Activated T-helper 17 cell treated with anti-CD3 and anti-CD28 coated beads, Interleukin-2, amount 50 U/mL, for 72 hours (primary cell): ENCODE measurements around the gene MPEG1. TPM values are rescaled to one million over a fixed set of nuclear protein-coding genes. Genes with fewer than 3 reads are reported as not detected.

Experiments used
- ATAC-seq: fragments of 150-1000 bp; cut with Tn5 transposase; replicated peaks from 2 replicates; pipeline ENCODE4 v1.10.0; 2021; ENCODE audit warnings: mild to moderate bottlenecking, moderate library complexity
- H3K27ac Mint-ChIP-seq: one replicate; pipeline ENCODE4 v1.8.0; 2022; ENCODE audit warnings: mixed read lengths
- H3K27me3 Mint-ChIP-seq: one replicate; pipeline ENCODE4 v1.8.0; 2022; ENCODE audit warnings: mixed read lengths
- H3K36me3 Mint-ChIP-seq: one replicate; pipeline ENCODE4 v1.8.0; 2022; ENCODE audit warnings: low read depth, mild to moderate bottlenecking, mixed read lengths
- H3K4me1 Mint-ChIP-seq: one replicate; pipeline ENCODE4 v1.8.0; 2022; ENCODE audit warnings: mixed read lengths
- H3K4me3 Mint-ChIP-seq: one replicate; pipeline ENCODE4 v1.8.0; 2022; ENCODE audit warnings: mild to moderate bottlenecking, mixed read lengths
- H3K9me3 Mint-ChIP-seq: one replicate; pipeline ENCODE4 v1.8.0; 2022; ENCODE audit warnings: mixed read lengths
- total RNA-seq, 2 donors: library from RNA; stranded (reverse); gene quantifications; one replicate each; pipeline ENCODE4 v1.2.3, GENCODE V29; 2022

The MPEG1 gene
- total RNA-seq, 2 donors from 2014 or later: 0.08 TPM; not detected in 1

GRCh38 chr11:59205648-59206047 is 7.1 kb downstream of the MPEG1 start:
- ATAC-seq: no peak
- no peaks in the 10 kb centered on the region for H3K36me3 Mint-ChIP-seq
- H3K27ac Mint-ChIP-seq: no peak overlapping the region
- no peaks in the 10 kb centered on the region for H3K9me3 Mint-ChIP-seq
- peaks cover 4% of the 10 kb centered on the region for H3K27me3 Mint-ChIP-seq
- H3K4me3 Mint-ChIP-seq: no peak overlapping the region
- peaks cover 29% of the 10 kb centered on the region for H3K4me1 Mint-ChIP-seq

GRCh38 chr11:59204746-59205145 is 8.0 kb downstream of the MPEG1 start:
- ATAC-seq: no peak
- Mint-ChIP-seq H3K27me3 (peaks cover 4% of the 10 kb centered on the region), H3K9me3 (no peaks in the 10 kb centered on the region), H3K4me1 (peaks cover 36% of the 10 kb centered on the region), H3K27ac (no peak overlapping the region), H3K4me3 (no peak overlapping the region), H3K36me3 (no peaks in the 10 kb centered on the region)

GRCh38 chr11:59201353-59201752 is 11.4 kb downstream of the MPEG1 start:
- Mint-ChIP-seq H3K36me3 (no peaks in the 10 kb centered on the region), H3K27ac (no peak overlapping the region), H3K4me3 (no peak overlapping the region), H3K27me3 (no peaks in the 10 kb centered on the region), H3K4me1 (peaks cover 11% of the 10 kb centered on the region), H3K9me3 (no peaks in the 10 kb centered on the region)
- ATAC-seq: no peak

- peak; percentile 61 for ATAC-seq
- H3K4me3 Mint-ChIP-seq: peak overlapping the region; percentile 0
- no peaks in the 10 kb centered on the region for H3K36me3 Mint-ChIP-seq
- no peak overlapping the region for H3K27ac Mint-ChIP-seq
- H3K4me1 Mint-ChIP-seq: peaks cover 11% of the 10 kb centered on the region
- no peaks in the 10 kb centered on the region for H3K9me3 Mint-ChIP-seq
- no peaks in the 10 kb centered on the region for H3K27me3 Mint-ChIP-seq
Observed at GRCh38 chr11:59200423-59200746, 12.3 kb downstream of the MPEG1 start.

- H3K4me1 Mint-ChIP-seq: peaks cover 11% of the 10 kb centered on the region
- ATAC-seq: peak; percentile 91
- peak overlapping the region; percentile 0 for H3K4me3 Mint-ChIP-seq
- H3K36me3 Mint-ChIP-seq: no peaks in the 10 kb centered on the region
- H3K9me3 Mint-ChIP-seq: no peaks in the 10 kb centered on the region
- H3K27me3 Mint-ChIP-seq: no peaks in the 10 kb centered on the region
- peak overlapping the region; percentile 58 for H3K27ac Mint-ChIP-seq
Observed at GRCh38 chr11:59199546-59200422, 12.9 kb downstream of the MPEG1 start.

- Mint-ChIP-seq H3K4me1 (peaks cover 11% of the 10 kb centered on the region), H3K9me3 (no peaks in the 10 kb centered on the region), H3K27ac (no peak overlapping the region), H3K27me3 (no peaks in the 10 kb centered on the region), H3K4me3 (no peak overlapping the region), H3K36me3 (no peaks in the 10 kb centered on the region)
- ATAC-seq: no peak
Observed at GRCh38 chr11:59198726-59199125, 14.0 kb downstream of the MPEG1 start.

- H3K4me3 Mint-ChIP-seq: no peak overlapping the region
- no peaks in the 10 kb centered on the region for H3K27me3 Mint-ChIP-seq
- no peaks in the 10 kb centered on the region for H3K36me3 Mint-ChIP-seq
- H3K9me3 Mint-ChIP-seq: no peaks in the 10 kb centered on the region
- no peak for ATAC-seq
- H3K4me1 Mint-ChIP-seq: peaks cover 11% of the 10 kb centered on the region
- no peak overlapping the region for H3K27ac Mint-ChIP-seq
Observed at GRCh38 chr11:59197991-59198390, 14.7 kb downstream of the MPEG1 start.

GRCh38 chr11:59196777-59197176 is 15.9 kb downstream of the MPEG1 start:
- H3K36me3 Mint-ChIP-seq: no peaks in the 10 kb centered on the region
- no peaks in the 10 kb centered on the region for H3K27me3 Mint-ChIP-seq
- H3K27ac Mint-ChIP-seq: no peak overlapping the region
- no peak for ATAC-seq
- H3K9me3 Mint-ChIP-seq: no peaks in the 10 kb centered on the region
- no peak overlapping the region for H3K4me3 Mint-ChIP-seq
- peaks cover 11% of the 10 kb centered on the region for H3K4me1 Mint-ChIP-seq

- Mint-ChIP-seq H3K9me3 (no peaks in the 10 kb centered on the region), H3K27ac (no peak overlapping the region), H3K36me3 (no peaks in the 10 kb centered on the region), H3K4me1 (peaks cover 11% of the 10 kb centered on the region), H3K4me3 (no peak overlapping the region), H3K27me3 (no peaks in the 10 kb centered on the region)
- ATAC-seq: no peak
Observed at GRCh38 chr11:59195586-59195985, 17.1 kb downstream of the MPEG1 start.

- Mint-ChIP-seq H3K27me3 (no peaks in the 10 kb centered on the region), H3K4me1 (no peaks in the 10 kb centered on the region), H3K27ac (no peak overlapping the region), H3K36me3 (no peaks in the 10 kb centered on the region), H3K9me3 (no peaks in the 10 kb centered on the region), H3K4me3 (no peak overlapping the region)
- ATAC-seq: no peak
Observed at GRCh38 chr11:59193587-59194130, 19.1 kb downstream of the MPEG1 start.

GRCh38 chr11:59192446-59193020 is 20.2 kb downstream of the MPEG1 start:
- H3K9me3 Mint-ChIP-seq: no peaks in the 10 kb centered on the region
- H3K27me3 Mint-ChIP-seq: no peaks in the 10 kb centered on the region
- no peaks in the 10 kb centered on the region for H3K4me1 Mint-ChIP-seq
- ATAC-seq: no peak
- H3K4me3 Mint-ChIP-seq: no peak overlapping the region
- no peaks in the 10 kb centered on the region for H3K36me3 Mint-ChIP-seq
- H3K27ac Mint-ChIP-seq: no peak overlapping the region

GRCh38 chr11:59191890-59192289 is 20.8 kb downstream of the MPEG1 start:
- ATAC-seq: no peak
- no peaks in the 10 kb centered on the region for H3K9me3 Mint-ChIP-seq
- H3K27me3 Mint-ChIP-seq: no peaks in the 10 kb centered on the region
- no peaks in the 10 kb centered on the region for H3K36me3 Mint-ChIP-seq
- H3K27ac Mint-ChIP-seq: no peak overlapping the region
- no peak overlapping the region for H3K4me3 Mint-ChIP-seq
- no peaks in the 10 kb centered on the region for H3K4me1 Mint-ChIP-seq

- no peak overlapping the region for H3K27ac Mint-ChIP-seq
- H3K4me3 Mint-ChIP-seq: no peak overlapping the region
- no peak for ATAC-seq
- no peaks in the 10 kb centered on the region for H3K36me3 Mint-ChIP-seq
- H3K9me3 Mint-ChIP-seq: no peaks in the 10 kb centered on the region
- H3K27me3 Mint-ChIP-seq: no peaks in the 10 kb centered on the region
- no peaks in the 10 kb centered on the region for H3K4me1 Mint-ChIP-seq
Observed at GRCh38 chr11:59191095-59191494, 21.6 kb downstream of the MPEG1 start.

- no peaks in the 10 kb centered on the region for H3K27me3 Mint-ChIP-seq
- no peak overlapping the region for H3K27ac Mint-ChIP-seq
- H3K9me3 Mint-ChIP-seq: no peaks in the 10 kb centered on the region
- H3K36me3 Mint-ChIP-seq: no peaks in the 10 kb centered on the region
- no peak overlapping the region for H3K4me3 Mint-ChIP-seq
- H3K4me1 Mint-ChIP-seq: no peaks in the 10 kb centered on the region
- no peak for ATAC-seq
Observed at GRCh38 chr11:59189986-59190385, 22.7 kb downstream of the MPEG1 start.

GRCh38 chr11:59188954-59189353 is 23.8 kb downstream of the MPEG1 start:
- Mint-ChIP-seq H3K36me3 (no peaks in the 10 kb centered on the region), H3K27ac (no peak overlapping the region), H3K9me3 (no peaks in the 10 kb centered on the region), H3K27me3 (no peaks in the 10 kb centered on the region), H3K4me3 (no peak overlapping the region), H3K4me1 (no peaks in the 10 kb centered on the region)
- ATAC-seq: no peak
